SH-SY5Y (cell line): Measurements from ENCODE around the gene FGF18.

Experiments used
- GATA2 ChIP-seq: IDR thresholded peaks from 2 replicates; pipeline ENCODE4 v1.6.1; 2011; ENCODE audit warnings: mild to moderate bottlenecking, low read depth, low read length
- GATA3 ChIP-seq: IDR thresholded peaks from 2 replicates; pipeline ENCODE4 v1.6.1; 2011; ENCODE audit warnings: low read depth, mild to moderate bottlenecking, low read length, moderate library complexity

GRCh38 chr5:171450423-171451331 lies 31.2 kb downstream of the FGF18 start:
- TF ChIP-seq GATA2 (no peak), GATA3 (no peak)
